HepG2 (cell line): ENCODE results near the gene LRP10. TPM values are rescaled to one million over a fixed set of nuclear protein-coding genes. Genes with fewer than 3 reads are reported as not detected.

Experiments used
- CCAR2 ChIP-seq: fragments of 200-400 bp; formaldehyde crosslinking; optimal IDR thresholded peaks from 2 replicates; pipeline ENCODE3; 2018; ENCODE audit warnings: low read depth, mild to moderate bottlenecking, low read length, moderate library complexity
- ELF1 ChIP-seq: sonication (generic); formaldehyde crosslinking; IDR thresholded peaks from 2 replicates; pipeline ENCODE4 v1.4.0; 2020; ENCODE audit warnings: missing genetic modification reagents
- GFI1 ChIP-seq: sonication (generic); formaldehyde crosslinking; IDR thresholded peaks from 2 replicates; pipeline ENCODE4 v1.5.0; 2020; ENCODE audit warnings: missing genetic modification reagents, mild to moderate bottlenecking, borderline replicate concordance
- IRF2 ChIP-seq: IDR thresholded peaks from 2 replicates; pipeline ENCODE4 v1.6.1; 2018; ENCODE audit warnings: missing genetic modification reagents, missing compliant biosample characterization
- KDM1A ChIP-seq: IDR thresholded peaks from 2 replicates; pipeline ENCODE4 v1.6.1; 2016; ENCODE audit warnings: missing compliant biosample characterization
- MBD4 ChIP-seq: IDR thresholded peaks from 2 replicates; pipeline ENCODE4 v1.6.1; 2012; ENCODE audit warnings: low read length, inconsistent platforms, borderline replicate concordance
- MED1 ChIP-seq: sonication (generic); formaldehyde crosslinking; IDR thresholded peaks from 2 replicates; pipeline ENCODE4 v1.4.0; 2020; ENCODE audit warnings: missing genetic modification reagents
- PHF5A ChIP-seq: IDR thresholded peaks from one replicate; pipeline ENCODE4 v1.6.1; 2018; ENCODE audit warnings: low read depth, missing genetic modification reagents; ENCODE audit not compliant: unreplicated experiment
- POLR2A ChIP-seq, 2 experiments: IDR thresholded peaks; 2 replicates each; pipeline ENCODE4 v1.6.1; 2011; ENCODE audit warnings: low read depth in 2 of 2, low read length in 2 of 2, mild to moderate bottlenecking in 1 of 2, moderate library complexity in 1 of 2; ENCODE audit not compliant: insufficient read depth in 1 of 2
- REXO4 ChIP-seq: sonication (generic); formaldehyde crosslinking; IDR thresholded peaks from 2 replicates; pipeline ENCODE4 v1.8.0; 2022; ENCODE audit warnings: missing genetic modification reagents, mild to moderate bottlenecking, borderline replicate concordance
- SNAPC5 ChIP-seq: sonication (generic); formaldehyde crosslinking; IDR thresholded peaks from 2 replicates; pipeline ENCODE4 v1.8.1; 2023; ENCODE audit warnings: mild to moderate bottlenecking, missing genetic modification reagents, borderline replicate concordance
- SP5 ChIP-seq: IDR thresholded peaks from 2 replicates; pipeline ENCODE4 v1.6.1; 2016; ENCODE audit warnings: low read depth, borderline replicate concordance
- TP53 ChIP-seq: sonication (generic); formaldehyde crosslinking; conservative IDR thresholded peaks from 2 replicates; pipeline ENCODE4 v1.4.0; 2020; ENCODE audit warnings: missing genetic modification reagents
- ZBTB3 ChIP-seq: sonication (generic); formaldehyde crosslinking; IDR thresholded peaks from 2 replicates; pipeline ENCODE4 v1.4.0; 2020; ENCODE audit warnings: low read depth, mild to moderate bottlenecking, moderate library complexity, missing genetic modification reagents, borderline replicate concordance
- ZNF644 ChIP-seq: IDR thresholded peaks from 2 replicates; pipeline ENCODE4 v1.6.1; 2016; ENCODE audit warnings: low read depth
- ZNF670 ChIP-seq: sonication (generic); formaldehyde crosslinking; IDR thresholded peaks from 2 replicates; pipeline ENCODE4 v1.8.0; 2022; ENCODE audit warnings: mild to moderate bottlenecking, missing genetic modification reagents, borderline replicate concordance
- ZNF83 ChIP-seq: sonication (generic); formaldehyde crosslinking; IDR thresholded peaks from 2 replicates; pipeline ENCODE4 v1.4.0; 2020; ENCODE audit warnings: missing genetic modification reagents, mild to moderate bottlenecking, borderline replicate concordance
- polyA plus RNA-seq, 8 experiments: library from polyadenylated mRNA; depleted of rRNA in 3 of 8; stranded (reverse) in 7 of 8; unstranded in 1 of 8; fragments of >200 nt; fragmentation: Illumina TruSeq in 4 of 8; extraction: Trizol in 4 of 8; gene quantifications; 2 replicates each; pipeline versions ENCODE4 v1.2.1 to v1.2.3, GENCODE V29; 2011 to 2016; ENCODE audit warnings: low read depth in 4 of 8, missing spikeins in 1 of 8, mixed read lengths in 1 of 8; ENCODE audit not compliant: insufficient read depth in 1 of 8
- total RNA-seq, 5 experiments: library from RNA; depleted of rRNA; stranded (reverse); fragments of >200 nt; fragmentation: Illumina TruSeq; extraction: Trizol; gene quantifications; 2 replicates each; pipeline ENCODE4 v1.2.3, GENCODE V29; 2016; ENCODE audit warnings: low read depth in 1 of 5
- TF ChIP-seq, protein P1 (sequence below): sonication (generic); formaldehyde crosslinking; IDR thresholded peaks from 2 replicates; pipeline ENCODE4 v1.5.1; 2020; ENCODE audit warnings: mild to moderate bottlenecking, missing genetic modification reagents, moderate library complexity
- TF ChIP-seq, protein P2 (sequence below): sonication (generic); formaldehyde crosslinking; IDR thresholded peaks from 2 replicates; pipeline ENCODE4 v1.5.1; 2020; ENCODE audit warnings: missing genetic modification reagents, mild to moderate bottlenecking, borderline replicate concordance
- TF ChIP-seq, protein P3 (sequence below): sonication (generic); formaldehyde crosslinking; IDR thresholded peaks from 2 replicates; pipeline ENCODE4 v1.4.0; 2020; ENCODE audit warnings: mild to moderate bottlenecking, missing genetic modification reagents
- TF ChIP-seq, protein P4 (sequence below): sonication (generic); formaldehyde crosslinking; IDR thresholded peaks from 2 replicates; pipeline ENCODE4 v1.5.0; 2020; ENCODE audit warnings: mild to moderate bottlenecking, missing genetic modification reagents
- TF ChIP-seq, protein P5 (sequence below): sonication (generic); formaldehyde crosslinking; IDR thresholded peaks from 2 replicates; pipeline ENCODE4 v1.4.0; 2020; ENCODE audit warnings: missing genetic modification reagents, borderline replicate concordance

Gene LRP10
- total and polyA plus RNA-seq, 2 of the 13 experiments (the other 11 are each of a cell fraction or from before 2014, with no cell fraction given): 16.9 to 45.2 TPM

DNA sequence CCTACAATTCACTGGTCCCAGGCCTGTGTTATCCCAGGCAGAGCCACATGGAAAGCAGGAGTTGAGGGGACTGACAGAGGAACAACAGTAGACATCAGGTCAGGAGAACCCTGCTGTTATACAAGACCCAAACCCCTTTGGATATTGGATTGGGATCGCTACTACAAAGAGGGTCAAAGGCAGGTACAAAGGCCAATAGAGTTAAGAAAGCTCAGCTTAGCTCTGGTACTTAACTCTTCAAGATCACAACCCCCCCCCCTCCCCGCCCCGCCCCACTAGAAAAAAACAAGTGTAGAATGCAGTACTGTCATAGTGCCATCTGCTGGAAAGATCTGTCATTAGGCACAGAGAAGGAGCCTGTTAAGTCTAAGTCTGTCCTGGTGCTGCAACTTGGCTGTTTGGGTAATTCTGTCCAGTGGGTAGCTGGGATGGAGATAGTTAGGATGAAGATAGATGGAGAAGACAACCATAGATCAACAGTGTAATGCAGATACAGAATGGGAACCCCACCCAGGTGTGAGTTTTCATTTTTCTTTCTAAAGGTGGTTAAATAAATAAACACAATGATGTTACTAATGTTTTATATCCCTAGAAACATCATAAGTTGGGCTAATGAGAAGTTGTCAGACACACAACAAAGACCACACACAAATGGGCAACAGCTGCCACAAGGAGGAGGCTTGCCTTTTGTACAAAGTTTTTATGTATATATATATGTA is 28.7 kb downstream of the LRP10 start (continued):
- TF ChIP-seq, protein P1, sequence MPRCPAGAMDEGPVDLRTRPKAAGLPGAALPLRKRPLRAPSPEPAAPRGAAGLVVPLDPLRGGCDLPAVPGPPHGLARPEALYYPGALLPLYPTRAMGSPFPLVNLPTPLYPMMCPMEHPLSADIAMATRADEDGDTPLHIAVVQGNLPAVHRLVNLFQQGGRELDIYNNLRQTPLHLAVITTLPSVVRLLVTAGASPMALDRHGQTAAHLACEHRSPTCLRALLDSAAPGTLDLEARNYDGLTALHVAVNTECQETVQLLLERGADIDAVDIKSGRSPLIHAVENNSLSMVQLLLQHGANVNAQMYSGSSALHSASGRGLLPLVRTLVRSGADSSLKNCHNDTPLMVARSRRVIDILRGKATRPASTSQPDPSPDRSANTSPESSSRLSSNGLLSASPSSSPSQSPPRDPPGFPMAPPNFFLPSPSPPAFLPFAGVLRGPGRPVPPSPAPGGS (CRISPR knock-in tag): no peak
- TF ChIP-seq, protein P2, sequence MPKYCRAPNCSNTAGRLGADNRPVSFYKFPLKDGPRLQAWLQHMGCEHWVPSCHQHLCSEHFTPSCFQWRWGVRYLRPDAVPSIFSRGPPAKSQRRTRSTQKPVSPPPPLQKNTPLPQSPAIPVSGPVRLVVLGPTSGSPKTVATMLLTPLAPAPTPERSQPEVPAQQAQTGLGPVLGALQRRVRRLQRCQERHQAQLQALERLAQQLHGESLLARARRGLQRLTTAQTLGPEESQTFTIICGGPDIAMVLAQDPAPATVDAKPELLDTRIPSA (CRISPR knock-in tag): no peak
- TF ChIP-seq GFI1: no peak
- no peak for TF ChIP-seq CCAR2
- TF ChIP-seq IRF2 (CRISPR knock-in tag): peak; percentile 65; the same call in 1 of the 2 replicates
- no peak for TF ChIP-seq SNAPC5
- TF ChIP-seq ZNF670 (CRISPR knock-in tag): no peak
- TF ChIP-seq ZBTB3 (CRISPR knock-in tag): no peak
- no peak for TF ChIP-seq KDM1A (CRISPR knock-in tag)
- TF ChIP-seq POLR2A (IDR thresholded peaks at IDR 0.05; ENCODE audit: insufficient read depth in 1 of 2, low read depth in 2 of 2, low read length in 2 of 2): no peak
- no peak for TF ChIP-seq ELF1 (CRISPR knock-in tag)
- no peak for TF ChIP-seq PHF5A (CRISPR knock-in tag)
- TF ChIP-seq ZNF83 (CRISPR knock-in tag): no peak
- TF ChIP-seq ZNF644: no peak
- no peak for TF ChIP-seq MED1
- no peak for TF ChIP-seq REXO4 (CRISPR knock-in tag)
- TF ChIP-seq, protein P3, sequence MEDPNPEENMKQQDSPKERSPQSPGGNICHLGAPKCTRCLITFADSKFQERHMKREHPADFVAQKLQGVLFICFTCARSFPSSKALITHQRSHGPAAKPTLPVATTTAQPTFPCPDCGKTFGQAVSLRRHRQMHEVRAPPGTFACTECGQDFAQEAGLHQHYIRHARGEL (CRISPR knock-in tag): no peak
- TF ChIP-seq, protein P4, sequence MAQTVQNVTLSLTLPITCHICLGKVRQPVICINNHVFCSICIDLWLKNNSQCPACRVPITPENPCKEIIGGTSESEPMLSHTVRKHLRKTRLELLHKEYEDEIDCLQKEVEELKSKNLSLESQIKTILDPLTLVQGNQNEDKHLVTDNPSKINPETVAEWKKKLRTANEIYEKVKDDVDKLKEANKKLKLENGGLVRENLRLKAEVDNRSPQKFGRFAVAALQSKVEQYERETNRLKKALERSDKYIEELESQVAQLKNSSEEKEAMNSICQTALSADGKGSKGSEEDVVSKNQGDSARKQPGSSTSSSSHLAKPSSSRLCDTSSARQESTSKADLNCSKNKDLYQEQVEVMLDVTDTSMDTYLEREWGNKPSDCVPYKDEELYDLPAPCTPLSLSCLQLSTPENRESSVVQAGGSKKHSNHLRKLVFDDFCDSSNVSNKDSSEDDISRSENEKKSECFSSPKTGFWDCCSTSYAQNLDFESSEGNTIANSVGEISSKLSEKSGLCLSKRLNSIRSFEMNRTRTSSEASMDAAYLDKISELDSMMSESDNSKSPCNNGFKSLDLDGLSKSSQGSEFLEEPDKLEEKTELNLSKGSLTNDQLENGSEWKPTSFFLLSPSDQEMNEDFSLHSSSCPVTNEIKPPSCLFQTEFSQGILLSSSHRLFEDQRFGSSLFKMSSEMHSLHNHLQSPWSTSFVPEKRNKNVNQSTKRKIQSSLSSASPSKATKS (CRISPR knock-in tag): no peak
- TF ChIP-seq, protein P5, sequence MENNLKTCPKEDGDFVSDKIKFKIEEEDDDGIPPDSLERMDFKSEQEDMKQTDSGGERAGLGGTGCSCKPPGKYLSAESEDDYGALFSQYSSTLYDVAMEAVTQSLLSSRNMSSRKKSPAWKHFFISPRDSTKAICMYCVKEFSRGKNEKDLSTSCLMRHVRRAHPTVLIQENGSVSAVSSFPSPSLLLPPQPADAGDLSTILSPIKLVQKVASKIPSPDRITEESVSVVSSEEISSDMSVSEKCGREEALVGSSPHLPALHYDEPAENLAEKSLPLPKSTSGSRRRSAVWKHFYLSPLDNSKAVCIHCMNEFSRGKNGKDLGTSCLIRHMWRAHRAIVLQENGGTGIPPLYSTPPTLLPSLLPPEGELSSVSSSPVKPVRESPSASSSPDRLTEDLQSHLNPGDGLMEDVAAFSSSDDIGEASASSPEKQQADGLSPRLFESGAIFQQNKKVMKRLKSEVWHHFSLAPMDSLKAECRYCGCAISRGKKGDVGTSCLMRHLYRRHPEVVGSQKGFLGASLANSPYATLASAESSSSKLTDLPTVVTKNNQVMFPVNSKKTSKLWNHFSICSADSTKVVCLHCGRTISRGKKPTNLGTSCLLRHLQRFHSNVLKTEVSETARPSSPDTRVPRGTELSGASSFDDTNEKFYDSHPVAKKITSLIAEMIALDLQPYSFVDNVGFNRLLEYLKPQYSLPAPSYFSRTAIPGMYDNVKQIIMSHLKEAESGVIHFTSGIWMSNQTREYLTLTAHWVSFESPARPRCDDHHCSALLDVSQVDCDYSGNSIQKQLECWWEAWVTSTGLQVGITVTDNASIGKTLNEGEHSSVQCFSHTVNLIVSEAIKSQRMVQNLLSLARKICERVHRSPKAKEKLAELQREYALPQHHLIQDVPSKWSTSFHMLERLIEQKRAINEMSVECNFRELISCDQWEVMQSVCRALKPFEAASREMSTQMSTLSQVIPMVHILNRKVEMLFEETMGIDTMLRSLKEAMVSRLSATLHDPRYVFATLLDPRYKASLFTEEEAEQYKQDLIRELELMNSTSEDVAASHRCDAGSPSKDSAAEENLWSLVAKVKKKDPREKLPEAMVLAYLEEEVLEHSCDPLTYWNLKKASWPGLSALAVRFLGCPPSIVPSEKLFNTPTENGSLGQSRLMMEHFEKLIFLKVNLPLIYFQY (CRISPR knock-in tag): no peak
- TF ChIP-seq MBD4: no peak
- TF ChIP-seq TP53: no peak
- no peak for TF ChIP-seq SP5
